HepG2 (cell line): ENCODE data around the gene ZFP1. TPM values are rescaled to one million over a fixed set of nuclear protein-coding genes. Genes with fewer than 3 reads are reported as not detected.

Experiments
- DNMT3B ChIP-seq: conservative IDR thresholded peaks from 2 replicates; pipeline ENCODE4 v1.6.1; 2016; ENCODE audit warnings: missing biosample characterization, control low read depth
- FOXJ3 ChIP-seq: sonication (generic); formaldehyde crosslinking; IDR thresholded peaks from 2 replicates; pipeline ENCODE4 v1.4.0; 2020; ENCODE audit warnings: missing genetic modification reagents, mild to moderate bottlenecking, borderline replicate concordance
- HMGA1 ChIP-seq: sonication (generic); formaldehyde crosslinking; conservative IDR thresholded peaks from 2 replicates; pipeline ENCODE4 v1.4.0; 2020; ENCODE audit warnings: missing genetic modification reagents
- JARID2 ChIP-seq: sonication (generic); formaldehyde crosslinking; IDR thresholded peaks from 2 replicates; pipeline ENCODE4 v1.8.1; 2023; ENCODE audit warnings: missing genetic modification reagents, inconsistent platforms; ENCODE audit not compliant: insufficient replicate concordance
- MAFF ChIP-seq: IDR thresholded peaks from 2 replicates; pipeline ENCODE4 v1.6.1; 2011; ENCODE audit warnings: low read depth, low read length, improper control_type of control experiment
- NR2F1 ChIP-seq, 2 experiments: fragments of 450-650 bp in 1 of 2; formaldehyde crosslinking in 1 of 2; IDR thresholded peaks; 2 replicates each; pipeline versions ENCODE4 v1.5.0 to v1.6.1; 2016 to 2020; ENCODE audit warnings: mild to moderate bottlenecking in 1 of 2, missing compliant biosample characterization in 1 of 2, missing genetic modification reagents in 1 of 2, moderate library complexity in 1 of 2
- SCMH1 ChIP-seq: sonication (generic); formaldehyde crosslinking; IDR thresholded peaks from 2 replicates; pipeline ENCODE4 v1.9.0; 2021; ENCODE audit warnings: missing genetic modification reagents, mild to moderate bottlenecking, borderline replicate concordance
- ZNF207 ChIP-seq: fragments of 450-650 bp; IDR thresholded peaks from 2 replicates; pipeline ENCODE4 v1.6.1; 2016; ENCODE audit warnings: antibody characterized with exemption, borderline replicate concordance
- ZNF530 ChIP-seq: sonication (generic); formaldehyde crosslinking; IDR thresholded peaks from 2 replicates; pipeline ENCODE4 v1.5.0; 2020; ENCODE audit warnings: low read depth, mild to moderate bottlenecking, missing genetic modification reagents
- ZNF678 ChIP-seq: sonication (generic); formaldehyde crosslinking; IDR thresholded peaks from 2 replicates; pipeline ENCODE4 v1.4.0; 2020; ENCODE audit warnings: mild to moderate bottlenecking, missing genetic modification reagents
- ZNF766 ChIP-seq: sonication (generic); formaldehyde crosslinking; IDR thresholded peaks from 2 replicates; pipeline ENCODE4 v1.5.0; 2020; ENCODE audit warnings: missing genetic modification reagents, borderline replicate concordance
- polyA plus RNA-seq, 8 experiments: library from polyadenylated mRNA; depleted of rRNA in 3 of 8; stranded (reverse) in 7 of 8; unstranded in 1 of 8; fragments of >200 nt; fragmentation: Illumina TruSeq in 4 of 8; extraction: Trizol in 4 of 8; gene quantifications; 2 replicates each; pipeline versions ENCODE4 v1.2.1 to v1.2.3, GENCODE V29; 2011 to 2016; ENCODE audit warnings: low read depth in 4 of 8, missing spikeins in 1 of 8, mixed read lengths in 1 of 8; ENCODE audit not compliant: insufficient read depth in 1 of 8
- total RNA-seq, 5 experiments: library from RNA; depleted of rRNA; stranded (reverse); fragments of >200 nt; fragmentation: Illumina TruSeq; extraction: Trizol; gene quantifications; 2 replicates each; pipeline ENCODE4 v1.2.3, GENCODE V29; 2016; ENCODE audit warnings: low read depth in 1 of 5
- TF ChIP-seq, protein P1 (sequence below): sonication (generic); formaldehyde crosslinking; IDR thresholded peaks from 2 replicates; pipeline ENCODE4 v1.8.1; 2023; ENCODE audit warnings: mild to moderate bottlenecking, missing genetic modification reagents
- TF ChIP-seq, protein P2 (sequence below): sonication (generic); formaldehyde crosslinking; IDR thresholded peaks from 2 replicates; pipeline ENCODE4 v1.8.1; 2023; ENCODE audit warnings: missing genetic modification reagents, inconsistent platforms, borderline replicate concordance
- TF ChIP-seq, protein P3 (sequence below): sonication (generic); formaldehyde crosslinking; IDR thresholded peaks from 2 replicates; pipeline ENCODE4 v1.4.0; 2020; ENCODE audit warnings: mild to moderate bottlenecking, missing genetic modification reagents
- TF ChIP-seq, protein P4 (sequence below), 2 experiments: sonication (generic) in 1 of 2; formaldehyde crosslinking in 1 of 2; IDR thresholded peaks; 2 replicates each; pipeline versions ENCODE4 v1.5.1 to v1.6.1; 2011 to 2020; ENCODE audit warnings: borderline replicate concordance in 1 of 2, low read depth in 1 of 2, low read length in 1 of 2, mild to moderate bottlenecking in 1 of 2, missing genetic modification reagents in 1 of 2, moderate library complexity in 1 of 2
- TF ChIP-seq, protein P5 (sequence below): sonication (generic); formaldehyde crosslinking; IDR thresholded peaks from 2 replicates; pipeline ENCODE4 v1.4.0; 2020; ENCODE audit warnings: missing genetic modification reagents

Gene ZFP1
- total and polyA plus RNA-seq, 2 of the 13 experiments (the other 11 are each of a cell fraction or from before 2014, with no cell fraction given), result 8.3 to 14.0 TPM

DNA sequence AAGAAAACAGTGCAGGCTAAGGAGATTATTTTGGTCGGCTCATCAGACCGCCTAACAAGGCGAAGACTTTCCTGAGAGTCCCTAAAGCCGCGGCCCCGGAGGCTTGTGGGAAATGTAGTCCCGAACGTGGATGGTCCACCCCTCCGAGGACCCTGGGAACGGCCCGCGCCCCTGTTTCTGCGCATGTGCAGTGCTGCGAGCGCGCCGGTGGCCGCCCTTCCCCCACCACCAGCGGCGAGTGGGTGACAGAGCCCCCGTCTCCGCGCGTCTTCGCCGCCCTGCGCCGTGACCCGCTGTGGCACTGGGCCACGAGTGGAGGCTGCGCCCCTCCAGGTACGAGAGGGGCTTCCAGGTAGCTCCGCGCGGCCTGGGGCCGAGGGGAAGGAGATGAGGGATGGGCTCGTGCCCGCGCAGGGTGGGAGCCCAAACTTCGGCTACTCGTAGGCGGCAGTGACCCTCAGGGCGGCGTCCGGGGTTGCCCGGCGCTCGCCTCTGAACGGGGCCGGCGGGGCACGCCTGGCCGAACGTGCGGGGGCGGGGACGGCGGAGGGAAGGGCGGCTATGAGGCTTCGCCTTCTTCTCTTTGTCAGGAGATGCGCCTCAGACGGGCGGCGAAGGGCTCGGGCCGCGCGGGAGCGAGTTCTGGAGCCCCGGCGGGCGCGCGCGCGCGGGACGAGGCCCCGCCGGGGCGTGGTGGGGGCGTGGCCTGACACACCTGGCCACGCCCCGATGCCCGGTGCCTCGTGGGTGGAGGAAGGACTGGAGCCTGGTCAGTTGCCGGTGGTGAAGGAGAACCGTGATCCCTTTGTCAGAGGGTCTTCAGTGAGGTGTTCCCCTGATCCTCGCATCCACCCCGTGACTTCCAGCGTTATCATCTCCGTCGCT, at the start of gene ZFP1 (continued):
- TF ChIP-seq, protein P1, sequence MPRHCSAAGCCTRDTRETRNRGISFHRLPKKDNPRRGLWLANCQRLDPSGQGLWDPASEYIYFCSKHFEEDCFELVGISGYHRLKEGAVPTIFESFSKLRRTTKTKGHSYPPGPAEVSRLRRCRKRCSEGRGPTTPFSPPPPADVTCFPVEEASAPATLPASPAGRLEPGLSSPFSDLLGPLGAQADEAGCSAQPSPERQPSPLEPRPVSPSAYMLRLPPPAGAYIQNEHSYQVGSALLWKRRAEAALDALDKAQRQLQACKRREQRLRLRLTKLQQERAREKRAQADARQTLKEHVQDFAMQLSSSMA, result peak; percentile 93; the same call in 1 of the 2 replicates
- TF ChIP-seq HMGA1 (CRISPR knock-in tag), result no peak
- peak; percentile 46 to 55; a peak in 3 of 4 replicates for TF ChIP-seq NR2F1 (CRISPR knock-in tag; IDR thresholded peaks at IDR 0.05)
- TF ChIP-seq, protein P2, sequence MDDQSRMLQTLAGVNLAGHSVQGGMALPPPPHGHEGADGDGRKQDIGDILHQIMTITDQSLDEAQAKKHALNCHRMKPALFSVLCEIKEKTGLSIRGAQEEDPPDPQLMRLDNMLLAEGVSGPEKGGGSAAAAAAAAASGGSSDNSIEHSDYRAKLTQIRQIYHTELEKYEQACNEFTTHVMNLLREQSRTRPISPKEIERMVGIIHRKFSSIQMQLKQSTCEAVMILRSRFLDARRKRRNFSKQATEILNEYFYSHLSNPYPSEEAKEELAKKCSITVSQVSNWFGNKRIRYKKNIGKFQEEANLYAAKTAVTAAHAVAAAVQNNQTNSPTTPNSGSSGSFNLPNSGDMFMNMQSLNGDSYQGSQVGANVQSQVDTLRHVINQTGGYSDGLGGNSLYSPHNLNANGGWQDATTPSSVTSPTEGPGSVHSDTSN (CRISPR knock-in tag), result peak; percentile 59; the same call in 1 of the 2 replicates
- no peak for TF ChIP-seq ZNF207
- peak; percentile 60; the same call in 1 of the 2 replicates for TF ChIP-seq FOXJ3 (CRISPR knock-in tag)
- no peak for TF ChIP-seq ZNF678 (CRISPR knock-in tag)
- TF ChIP-seq MAFF, result no peak
- TF ChIP-seq ZNF530 (CRISPR knock-in tag), result no peak
- TF ChIP-seq, protein P3, sequence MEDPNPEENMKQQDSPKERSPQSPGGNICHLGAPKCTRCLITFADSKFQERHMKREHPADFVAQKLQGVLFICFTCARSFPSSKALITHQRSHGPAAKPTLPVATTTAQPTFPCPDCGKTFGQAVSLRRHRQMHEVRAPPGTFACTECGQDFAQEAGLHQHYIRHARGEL (CRISPR knock-in tag), result 0 out of 2 replicates have a peak, but pooled peaks have one; percentile 72
- peak; percentile 91; the same call in 1 of the 2 replicates for TF ChIP-seq ZNF766 (CRISPR knock-in tag)
- no peak for TF ChIP-seq DNMT3B (CRISPR knock-in tag)
- TF ChIP-seq, protein P4, sequence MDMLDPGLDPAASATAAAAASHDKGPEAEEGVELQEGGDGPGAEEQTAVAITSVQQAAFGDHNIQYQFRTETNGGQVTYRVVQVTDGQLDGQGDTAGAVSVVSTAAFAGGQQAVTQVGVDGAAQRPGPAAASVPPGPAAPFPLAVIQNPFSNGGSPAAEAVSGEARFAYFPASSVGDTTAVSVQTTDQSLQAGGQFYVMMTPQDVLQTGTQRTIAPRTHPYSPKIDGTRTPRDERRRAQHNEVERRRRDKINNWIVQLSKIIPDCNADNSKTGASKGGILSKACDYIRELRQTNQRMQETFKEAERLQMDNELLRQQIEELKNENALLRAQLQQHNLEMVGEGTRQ (IDR thresholded peaks at IDR 0.05; ENCODE audit: low read depth, low read length), result no peak
- TF ChIP-seq, protein P4 (CRISPR knock-in tag; IDR thresholded peaks at IDR 0.05; ENCODE audit: borderline replicate concordance), result peak; percentile 41; the same call in 1 of the 2 replicates
- TF ChIP-seq SCMH1, result no peak
- TF ChIP-seq, protein P5, sequence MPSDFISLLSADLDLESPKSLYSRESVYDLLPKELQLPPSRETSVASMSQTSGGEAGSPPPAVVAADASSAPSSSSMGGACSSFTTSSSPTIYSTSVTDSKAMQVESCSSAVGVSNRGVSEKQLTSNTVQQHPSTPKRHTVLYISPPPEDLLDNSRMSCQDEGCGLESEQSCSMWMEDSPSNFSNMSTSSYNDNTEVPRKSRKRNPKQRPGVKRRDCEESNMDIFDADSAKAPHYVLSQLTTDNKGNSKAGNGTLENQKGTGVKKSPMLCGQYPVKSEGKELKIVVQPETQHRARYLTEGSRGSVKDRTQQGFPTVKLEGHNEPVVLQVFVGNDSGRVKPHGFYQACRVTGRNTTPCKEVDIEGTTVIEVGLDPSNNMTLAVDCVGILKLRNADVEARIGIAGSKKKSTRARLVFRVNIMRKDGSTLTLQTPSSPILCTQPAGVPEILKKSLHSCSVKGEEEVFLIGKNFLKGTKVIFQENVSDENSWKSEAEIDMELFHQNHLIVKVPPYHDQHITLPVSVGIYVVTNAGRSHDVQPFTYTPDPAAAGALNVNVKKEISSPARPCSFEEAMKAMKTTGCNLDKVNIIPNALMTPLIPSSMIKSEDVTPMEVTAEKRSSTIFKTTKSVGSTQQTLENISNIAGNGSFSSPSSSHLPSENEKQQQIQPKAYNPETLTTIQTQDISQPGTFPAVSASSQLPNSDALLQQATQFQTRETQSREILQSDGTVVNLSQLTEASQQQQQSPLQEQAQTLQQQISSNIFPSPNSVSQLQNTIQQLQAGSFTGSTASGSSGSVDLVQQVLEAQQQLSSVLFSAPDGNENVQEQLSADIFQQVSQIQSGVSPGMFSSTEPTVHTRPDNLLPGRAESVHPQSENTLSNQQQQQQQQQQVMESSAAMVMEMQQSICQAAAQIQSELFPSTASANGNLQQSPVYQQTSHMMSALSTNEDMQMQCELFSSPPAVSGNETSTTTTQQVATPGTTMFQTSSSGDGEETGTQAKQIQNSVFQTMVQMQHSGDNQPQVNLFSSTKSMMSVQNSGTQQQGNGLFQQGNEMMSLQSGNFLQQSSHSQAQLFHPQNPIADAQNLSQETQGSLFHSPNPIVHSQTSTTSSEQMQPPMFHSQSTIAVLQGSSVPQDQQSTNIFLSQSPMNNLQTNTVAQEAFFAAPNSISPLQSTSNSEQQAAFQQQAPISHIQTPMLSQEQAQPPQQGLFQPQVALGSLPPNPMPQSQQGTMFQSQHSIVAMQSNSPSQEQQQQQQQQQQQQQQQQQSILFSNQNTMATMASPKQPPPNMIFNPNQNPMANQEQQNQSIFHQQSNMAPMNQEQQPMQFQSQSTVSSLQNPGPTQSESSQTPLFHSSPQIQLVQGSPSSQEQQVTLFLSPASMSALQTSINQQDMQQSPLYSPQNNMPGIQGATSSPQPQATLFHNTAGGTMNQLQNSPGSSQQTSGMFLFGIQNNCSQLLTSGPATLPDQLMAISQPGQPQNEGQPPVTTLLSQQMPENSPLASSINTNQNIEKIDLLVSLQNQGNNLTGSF, result peak; percentile 86; the same call in 1 of the 2 replicates
- peak; percentile 82 for TF ChIP-seq JARID2
